NCI-H1105 (cell line): Measurements from ENCODE around the gene ADM.

Source experiments
- DNase-seq: peaks from one replicate; lab custom pipeline; 2025; lab: John Stamatoyannopoulos, UW

ADM gene

GRCh38 chr11:10329356-10329755 lies 24.5 kb downstream of the ADM start:
- DNase-seq: no peak

GRCh38 chr11:10329935-10330334 lies 25.1 kb downstream of the ADM start:
- DNase-seq: no peak

GRCh38 chr11:10331548-10332289 lies 26.8 kb downstream of the ADM start:
- no peak for DNase-seq

GRCh38 chr11:10333490-10333889 lies 28.6 kb downstream of the ADM start:
- DNase-seq: no peak

GRCh38 chr11:10338287-10338686 lies 33.4 kb downstream of the ADM start:
- DNase-seq: no peak

- no peak for DNase-seq
These were observed 43.9 kb downstream of the ADM start for GRCh38 chr11:10348650-10349280.

- no peak for DNase-seq
These were observed 44.4 kb downstream of the ADM start for GRCh38 chr11:10349281-10349665.

- no peak for DNase-seq
These were observed 44.9 kb downstream of the ADM start for GRCh38 chr11:10349806-10350205.

- no peak for DNase-seq
These were observed 45.5 kb downstream of the ADM start for GRCh38 chr11:10350334-10350733.

GRCh38 chr11:10351435-10351764 lies 46.5 kb downstream of the ADM start:
- DNase-seq: no peak

GRCh38 chr11:10351765-10352641 lies 47.1 kb downstream of the ADM start:
- DNase-seq: no peak

GRCh38 chr11:10352921-10353550 lies 48.2 kb downstream of the ADM start:
- DNase-seq: no peak

GRCh38 chr11:10354389-10354788 lies 49.5 kb downstream of the ADM start:
- DNase-seq: no peak

- no peak for DNase-seq
These were observed 50.4 kb downstream of the ADM start for GRCh38 chr11:10355257-10355661.

- no peak for DNase-seq
These were observed 51.3 kb downstream of the ADM start for GRCh38 chr11:10356161-10356560.
